Trophoblast cell (in vitro differentiated cells and primary cell): Measurements from ENCODE around the gene CDC42SE2.

ENCODE experiments used
- DNase-seq, 2 donors: peaks; one replicate each; pipeline ENCODE4 v3.0.0-alpha.2; 2016
- H2AFZ ChIP-seq: 2 replicates; pipeline ENCODE4 v1.6.1; 2013; ENCODE audit warnings: low read length, moderate library complexity, mild to moderate bottlenecking; ENCODE audit not compliant: insufficient read depth, poor library complexity
- H2AK5ac ChIP-seq: 2 replicates; pipeline ENCODE4 v1.6.1; 2013; ENCODE audit warnings: mild to moderate bottlenecking, low read length
- H2BK120ac ChIP-seq: 2 replicates; pipeline ENCODE4 v1.6.1; 2013; ENCODE audit warnings: low read length, mild to moderate bottlenecking, moderate library complexity; ENCODE audit not compliant: insufficient read depth, poor library complexity
- H2BK12ac ChIP-seq: 2 replicates; pipeline ENCODE4 v1.6.1; 2013; ENCODE audit warnings: mild to moderate bottlenecking, low read length, moderate library complexity
- H2BK5ac ChIP-seq: 2 replicates; pipeline ENCODE4 v1.6.1; 2013; ENCODE audit warnings: low read length, low read depth, moderate library complexity, mild to moderate bottlenecking; ENCODE audit not compliant: poor library complexity
- H3K14ac ChIP-seq: 2 replicates; pipeline ENCODE4 v1.6.1; 2013; ENCODE audit warnings: mild to moderate bottlenecking, low read length
- H3K18ac ChIP-seq: 2 replicates; pipeline ENCODE4 v1.6.1; 2013; ENCODE audit warnings: mild to moderate bottlenecking, low read length
- H3K23ac ChIP-seq: 2 replicates; pipeline ENCODE4 v1.6.1; 2013; ENCODE audit warnings: low read length
- H3K27ac ChIP-seq: 2 replicates; pipeline ENCODE4 v1.5.1; 2013; ENCODE audit warnings: low read depth, mild to moderate bottlenecking, inconsistent platforms, low read length, moderate library complexity
- H3K27me3 ChIP-seq: 2 replicates; pipeline ENCODE4 v1.6.1; 2013; ENCODE audit warnings: inconsistent platforms, mild to moderate bottlenecking, low read length, moderate library complexity; ENCODE audit not compliant: insufficient read depth
- H3K36me3 ChIP-seq, 2 experiments: 1 replicate in 1 of 2; 2 replicates in 1 of 2; pipeline ENCODE4 v1.6.1; 2013; ENCODE audit warnings: low read length in 2 of 2, mild to moderate bottlenecking in 2 of 2, moderate library complexity in 1 of 2; ENCODE audit not compliant: insufficient read depth in 2 of 2, control insufficient read depth in 1 of 2
- H3K4ac ChIP-seq: 2 replicates; pipeline ENCODE4 v1.6.1; 2013; ENCODE audit warnings: low read depth, mild to moderate bottlenecking, low read length, moderate library complexity
- H3K4me1 ChIP-seq, 2 experiments: 1 replicate in 1 of 2; 2 replicates in 1 of 2; pipeline ENCODE4 v1.6.1; 2013; ENCODE audit warnings: low read length in 2 of 2, mild to moderate bottlenecking in 2 of 2, moderate library complexity in 1 of 2; ENCODE audit not compliant: insufficient read depth in 2 of 2, control insufficient read depth in 1 of 2
- H3K4me2 ChIP-seq: 2 replicates; pipeline ENCODE4 v1.6.1; 2013; ENCODE audit warnings: inconsistent platforms, mild to moderate bottlenecking, low read length, moderate library complexity
- H3K4me3 ChIP-seq: 2 replicates; pipeline ENCODE4 v1.5.1; 2013; ENCODE audit warnings: mild to moderate bottlenecking, low read depth, low read length, inconsistent platforms
- H3K79me1 ChIP-seq: one replicate; pipeline ENCODE4 v1.6.1; 2013; ENCODE audit warnings: low read length
- H3K79me2 ChIP-seq: 2 replicates; pipeline ENCODE4 v1.6.1; 2013; ENCODE audit warnings: low read length, mild to moderate bottlenecking; ENCODE audit not compliant: control insufficient read depth, insufficient read depth, poor library complexity
- H3K9ac ChIP-seq: 2 replicates; pipeline ENCODE4 v1.6.1; 2013; ENCODE audit warnings: mild to moderate bottlenecking, low read length
- H3K9me3 ChIP-seq: 2 replicates; pipeline ENCODE4 v1.6.1; 2013; ENCODE audit warnings: low read depth, mild to moderate bottlenecking, control low read depth, inconsistent platforms, low read length; ENCODE audit not compliant: insufficient read depth
- H4K12ac ChIP-seq: 2 replicates; pipeline ENCODE4 v1.6.1; 2013; ENCODE audit warnings: low read depth, mild to moderate bottlenecking, low read length, moderate library complexity
- H4K8ac ChIP-seq: 2 replicates; pipeline ENCODE4 v1.6.1; 2013; ENCODE audit warnings: low read depth, mild to moderate bottlenecking, low read length, moderate library complexity
- H4K91ac ChIP-seq: one replicate; pipeline ENCODE4 v1.6.1; 2013; ENCODE audit warnings: low read depth, mild to moderate bottlenecking, low read length, moderate library complexity
- WGBS: extraction: QIAGEN DNeasy Blood & Tissue Kit; methylation state at CpG from one replicate; pipeline ENCODE4 v1.1.7; 2013; ENCODE audit warnings: missing lambda C conversion rate; ENCODE audit not compliant: insufficient read length, insufficient coverage; ENCODE audit errors: extremely low coverage; 5-methylcytosine and 5-hydroxymethylcytosine counted together

The CDC42SE2 gene

DNA sequence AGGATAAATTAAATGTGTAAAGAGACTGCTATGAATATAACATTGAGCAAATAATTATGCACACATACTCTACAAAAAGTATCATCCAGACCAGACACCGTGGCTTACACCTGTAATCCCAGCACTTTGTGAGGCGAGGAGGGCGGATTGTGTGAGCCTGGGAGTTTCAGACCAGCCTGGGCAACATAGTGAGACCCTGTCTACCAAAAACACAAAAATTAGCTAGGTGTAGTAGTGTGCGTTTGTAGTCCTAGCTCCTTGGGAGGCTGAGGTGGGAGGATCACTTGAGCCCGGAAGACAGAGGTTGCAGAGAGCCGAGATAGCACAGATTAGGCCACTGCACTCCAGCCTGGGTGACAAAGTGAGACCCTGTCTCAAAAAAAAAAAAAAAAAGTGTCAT lies 2.4 kb upstream of the CDC42SE2 start:
- WGBS = no CpG with 5 or more reads among the region's 6 CpGs
- Histone ChIP-seq H3K23ac (peak overlapping the region; percentile 63), H4K12ac (no peak overlapping the region), H3K79me1 (peaks cover 5% of the 10 kb centered on the region), H3K14ac (no peak overlapping the region), H3K4ac (no peak overlapping the region), H2BK5ac (no peak overlapping the region), H3K79me2 (peaks cover 7% of the 10 kb centered on the region), H3K9ac (no peak overlapping the region), H3K4me2 (no peak overlapping the region), H3K9me3 (no peaks in the 10 kb centered on the region), H4K91ac (no peak overlapping the region), H2BK120ac (no peak overlapping the region), H3K4me3 (no peak overlapping the region), H4K8ac (no peak overlapping the region), H2AK5ac (no peak overlapping the region), H2BK12ac (no peak overlapping the region), H2AFZ (no peak overlapping the region), H3K18ac (no peak overlapping the region), H3K4me1 (peaks cover 4% of the 10 kb centered on the region in 2 experiments), H3K27ac (no peak overlapping the region), H3K27me3 (no peaks in the 10 kb centered on the region), H3K36me3 (peaks cover 0 to 2% of the 10 kb centered on the region in 2 experiments)
- no peak for DNase-seq

DNA sequence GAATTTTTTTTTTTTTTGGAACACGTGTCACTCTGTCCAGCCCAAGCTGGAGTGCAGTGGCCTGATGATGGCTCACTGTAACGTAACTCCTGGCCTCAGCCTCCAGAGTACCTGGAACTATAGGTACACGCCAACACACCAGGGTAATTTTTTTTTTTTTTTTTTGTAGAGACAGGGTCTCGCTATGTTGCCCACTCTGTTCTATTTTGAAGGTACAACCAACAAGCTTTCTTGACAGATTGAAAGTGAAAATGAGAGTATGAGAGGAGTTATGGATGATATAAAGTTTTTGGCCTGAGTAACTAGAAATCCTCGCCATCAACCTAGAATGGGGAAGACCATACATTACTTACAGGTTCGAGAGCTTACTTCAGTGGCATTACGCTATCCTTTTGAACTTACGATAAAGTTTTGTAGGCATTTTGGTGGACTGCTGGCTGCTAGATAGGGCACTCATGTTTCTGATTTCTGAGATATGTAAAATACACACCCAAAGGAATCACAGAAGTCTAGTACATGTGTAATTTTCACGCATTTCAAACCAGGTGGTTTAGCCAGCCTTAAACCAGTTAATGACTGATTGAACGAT lies 806 bp upstream of the CDC42SE2 start:
- H3K4me3 ChIP-seq = peak overlapping the region; percentile 91
- WGBS = no CpG with 5 or more reads among the region's 10 CpGs

DNA sequence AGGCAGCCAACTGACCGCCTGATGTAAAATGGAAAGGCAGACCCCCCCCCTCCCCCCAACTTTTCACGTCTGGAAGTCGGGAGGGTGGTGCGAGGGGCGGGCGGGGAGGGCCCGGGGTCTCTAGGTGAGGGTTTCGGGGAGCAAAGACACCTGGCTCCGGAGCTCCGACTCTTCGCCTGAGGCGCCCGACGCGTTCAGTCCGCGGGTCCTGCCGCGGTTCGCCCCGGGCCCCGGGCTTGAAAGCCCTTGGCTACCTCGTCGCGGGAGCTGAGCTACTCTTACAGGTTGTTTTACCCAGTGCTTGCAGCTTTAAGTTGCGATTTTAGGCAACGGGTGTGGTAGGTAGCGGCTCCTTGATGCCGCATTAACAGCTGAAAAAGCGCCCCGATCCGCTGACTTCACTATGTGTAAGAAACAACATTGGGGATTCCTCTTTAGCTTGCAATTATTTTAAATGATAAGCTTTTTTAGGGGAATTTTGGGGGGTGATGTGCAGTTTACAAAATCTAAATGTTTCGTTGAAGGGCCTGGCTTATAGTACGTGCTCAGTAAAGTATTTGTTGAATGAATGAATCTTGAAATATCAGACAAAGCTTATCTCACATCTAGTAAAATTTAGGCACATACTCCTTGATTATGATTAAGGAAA lies 722 bp downstream of the CDC42SE2 start:
- no peaks in the 10 kb centered on the region for H3K27me3 ChIP-seq
- H3K18ac ChIP-seq = peak overlapping the region; percentile 11
- H3K4me3 ChIP-seq = peak overlapping the region; percentile 99
- peak overlapping the region; percentile 65 for H3K4me2 ChIP-seq
- no peak overlapping the region for H2BK12ac ChIP-seq
- peaks cover 7% of the 10 kb centered on the region for H3K79me2 ChIP-seq
- peaks cover 5% of the 10 kb centered on the region for H3K79me1 ChIP-seq
- peak overlapping the region; percentile 66 for H4K8ac ChIP-seq
- peak overlapping the region; percentile 60 for H4K91ac ChIP-seq
- peak overlapping the region; percentile 92 for H3K27ac ChIP-seq
- peak; percentile 37 to 69 for DNase-seq
- peak overlapping the region; percentile 100 for H3K9ac ChIP-seq
- WGBS = no CpG with 5 or more reads among the region's 34 CpGs
- H3K36me3 ChIP-seq = peaks cover 0 to 2% of the 10 kb centered on the region in 2 experiments
- no peak overlapping the region for H2AK5ac ChIP-seq
- peak overlapping the region; percentile 54 for H3K4ac ChIP-seq
- H3K4me1 ChIP-seq = peaks cover 0 to 2% of the 10 kb centered on the region in 2 experiments
- peak overlapping the region; percentile 80 for H2AFZ ChIP-seq
- H2BK120ac ChIP-seq = peak overlapping the region; percentile 65
- peak overlapping the region; percentile 61 for H4K12ac ChIP-seq
- H3K9me3 ChIP-seq = no peaks in the 10 kb centered on the region
- peak overlapping the region; percentile 88 for H3K14ac ChIP-seq
- peak overlapping the region; percentile 54 for H2BK5ac ChIP-seq
- H3K23ac ChIP-seq = no peak overlapping the region

More for the DNA sequence above, 806 bp upstream of the CDC42SE2 start:
- peak overlapping the region; percentile 65 for H3K4me2 ChIP-seq
- no peaks in the 10 kb centered on the region for H3K9me3 ChIP-seq
- H3K4ac ChIP-seq = no peak overlapping the region
- H2BK12ac ChIP-seq = no peak overlapping the region
- H4K91ac ChIP-seq = no peak overlapping the region
- no peak overlapping the region for H3K14ac ChIP-seq
- H2AK5ac ChIP-seq = no peak overlapping the region
- H3K27me3 ChIP-seq = no peaks in the 10 kb centered on the region
- no peak overlapping the region for H3K27ac ChIP-seq
- peak in 1 of 2 donors; percentile 51 for DNase-seq
- no peak overlapping the region for H2BK120ac ChIP-seq
- H3K23ac ChIP-seq = no peak overlapping the region
- H3K18ac ChIP-seq = no peak overlapping the region
- no peak overlapping the region for H2AFZ ChIP-seq
- peaks cover 2% of the 10 kb centered on the region in 2 experiments for H3K4me1 ChIP-seq
- H2BK5ac ChIP-seq = no peak overlapping the region
- H4K12ac ChIP-seq = no peak overlapping the region
- H3K79me1 ChIP-seq = peaks cover 5% of the 10 kb centered on the region
- H3K9ac ChIP-seq = no peak overlapping the region
- H3K79me2 ChIP-seq = peaks cover 7% of the 10 kb centered on the region
- H4K8ac ChIP-seq = no peak overlapping the region
- H3K36me3 ChIP-seq = peaks cover 0 to 2% of the 10 kb centered on the region in 2 experiments

DNA sequence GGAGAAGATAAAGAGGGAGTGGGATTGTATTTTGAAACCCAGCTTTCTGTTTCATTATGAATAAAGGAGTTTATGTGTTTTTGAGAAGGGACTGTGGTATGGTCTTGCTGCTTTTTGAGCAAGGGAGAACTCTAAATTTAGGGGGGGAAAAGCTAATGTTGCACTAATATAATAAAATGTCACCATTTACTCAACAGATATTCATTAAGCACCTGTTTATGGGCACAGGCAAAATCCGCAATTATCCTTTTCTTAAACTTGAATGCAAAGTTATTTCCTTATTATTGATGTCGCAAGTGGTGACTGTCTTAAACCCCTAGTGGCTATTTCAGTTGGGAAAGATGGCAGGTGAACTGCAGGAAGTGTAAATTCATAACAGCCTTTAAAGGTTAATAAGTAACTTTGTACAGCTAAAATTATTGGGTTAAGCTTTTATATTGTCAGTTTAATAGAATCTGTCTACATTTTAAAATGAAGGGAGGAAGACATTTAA lies 1.5 kb downstream of the CDC42SE2 start:
- Histone ChIP-seq H4K8ac (no peak overlapping the region), H2AFZ (no peak overlapping the region), H2BK5ac (no peak overlapping the region), H3K27me3 (no peaks in the 10 kb centered on the region), H3K4ac (no peak overlapping the region), H3K4me1 (peaks cover 0 to 2% of the 10 kb centered on the region in 2 experiments), H2BK12ac (no peak overlapping the region), H2AK5ac (no peak overlapping the region), H3K4me3 (no peak overlapping the region), H3K18ac (no peak overlapping the region), H4K12ac (no peak overlapping the region), H3K9ac (no peak overlapping the region), H4K91ac (no peak overlapping the region), H3K14ac (no peak overlapping the region), H3K23ac (no peak overlapping the region), H3K27ac (no peak overlapping the region), H2BK120ac (no peak overlapping the region), H3K9me3 (no peaks in the 10 kb centered on the region), H3K79me2 (peaks cover 7% of the 10 kb centered on the region), H3K36me3 (peaks cover 0 to 2% of the 10 kb centered on the region in 2 experiments), H3K79me1 (peaks cover 5% of the 10 kb centered on the region), H3K4me2 (peak overlapping the region; percentile 43)
- DNase-seq = peak in 1 of 2 donors; percentile 66
- WGBS = no CpG with 5 or more reads among the region's 2 CpGs
